GM19023 (cell line): ENCODE measurements around the gene HP1BP3.

ENCODE experiments used
- ATAC-seq: cut with Tn5 transposase; IDR thresholded peaks from one replicate; pipeline ENCODE4 v1.9.1; 2021; ENCODE audit warnings: mild to moderate bottlenecking, moderate library complexity; ENCODE audit not compliant: unreplicated experiment

Gene HP1BP3

GRCh38 chr1:20715406-20715805 is 71.7 kb downstream of the HP1BP3 start:
- ATAC-seq: no peak

GRCh38 chr1:20713440-20713839 is 73.7 kb downstream of the HP1BP3 start:
- no peak for ATAC-seq

GRCh38 chr1:20712215-20712577 is 74.9 kb downstream of the HP1BP3 start:
- ATAC-seq: no peak

GRCh38 chr1:20711285-20712214 is 75.6 kb downstream of the HP1BP3 start:
- ATAC-seq: no peak

- no peak for ATAC-seq
These were observed 76.4 kb downstream of the HP1BP3 start for GRCh38 chr1:20710469-20711284.

GRCh38 chr1:20709868-20710267 is 77.2 kb downstream of the HP1BP3 start:
- ATAC-seq: no peak

GRCh38 chr1:20708891-20709290 is 78.2 kb downstream of the HP1BP3 start:
- no peak for ATAC-seq

GRCh38 chr1:20708057-20708456 is 79.0 kb downstream of the HP1BP3 start:
- ATAC-seq: no peak

GRCh38 chr1:20706841-20707240 is 80.3 kb downstream of the HP1BP3 start:
- no peak for ATAC-seq

- ATAC-seq: no peak
These were observed 81.8 kb downstream of the HP1BP3 start for GRCh38 chr1:20705203-20705755.

GRCh38 chr1:20704390-20705202 is 82.5 kb downstream of the HP1BP3 start:
- ATAC-seq: no peak

- no peak for ATAC-seq
These were observed 83.9 kb downstream of the HP1BP3 start for GRCh38 chr1:20703124-20703756.

GRCh38 chr1:20702416-20702815 is 84.7 kb downstream of the HP1BP3 start:
- ATAC-seq: no peak

GRCh38 chr1:20701847-20702246 is 85.3 kb downstream of the HP1BP3 start:
- no peak for ATAC-seq

- no peak for ATAC-seq
These were observed 85.7 kb downstream of the HP1BP3 start for GRCh38 chr1:20701446-20701845.

- ATAC-seq: no peak
These were observed 86.4 kb downstream of the HP1BP3 start for GRCh38 chr1:20700636-20701215.

- ATAC-seq: no peak
These were observed 87.5 kb downstream of the HP1BP3 start for GRCh38 chr1:20699558-20699957.

- no peak for ATAC-seq
These were observed 88.8 kb downstream of the HP1BP3 start for GRCh38 chr1:20698195-20698910.

GRCh38 chr1:20697563-20697962 is 89.5 kb downstream of the HP1BP3 start:
- ATAC-seq: no peak
